SK-N-SH treated with all-trans-retinoic acid at 6 μM for 48 hours (cell line): ENCODE data around the gene PGM2.

ENCODE experiments used
- TCF4 ChIP-seq: fragments of 250-450 bp; sonication (Bioruptor Pico); IDR thresholded peaks from 2 replicates; pipeline ENCODE4 v1.8.0; 2021; ENCODE audit warnings: mild to moderate bottlenecking, moderate library complexity, borderline replicate concordance
- ZFP3 ChIP-seq: fragments of 250-450 bp; sonication (Bioruptor Pico); IDR thresholded peaks from 2 replicates; pipeline ENCODE4 v1.5.0; 2020; ENCODE audit warnings: mild to moderate bottlenecking, moderate library complexity
- ZFP30 ChIP-seq: fragments of 450-650 bp; formaldehyde crosslinking; IDR thresholded peaks from 2 replicates; pipeline ENCODE4 v1.5.0; 2022; ENCODE audit warnings: mild to moderate bottlenecking, moderate library complexity
- ZNF565 ChIP-seq: fragments of 450-650 bp; formaldehyde crosslinking; conservative IDR thresholded peaks from 2 replicates; pipeline ENCODE4 v1.5.0; 2020; ENCODE audit warnings: low read depth, mild to moderate bottlenecking, moderate library complexity
- TF ChIP-seq, protein P1 (sequence below): fragments of 250-450 bp; sonication (Bioruptor Pico); IDR thresholded peaks from 2 replicates; pipeline ENCODE4 v1.8.0; 2020; ENCODE audit warnings: mild to moderate bottlenecking, moderate library complexity, borderline replicate concordance

DNA sequence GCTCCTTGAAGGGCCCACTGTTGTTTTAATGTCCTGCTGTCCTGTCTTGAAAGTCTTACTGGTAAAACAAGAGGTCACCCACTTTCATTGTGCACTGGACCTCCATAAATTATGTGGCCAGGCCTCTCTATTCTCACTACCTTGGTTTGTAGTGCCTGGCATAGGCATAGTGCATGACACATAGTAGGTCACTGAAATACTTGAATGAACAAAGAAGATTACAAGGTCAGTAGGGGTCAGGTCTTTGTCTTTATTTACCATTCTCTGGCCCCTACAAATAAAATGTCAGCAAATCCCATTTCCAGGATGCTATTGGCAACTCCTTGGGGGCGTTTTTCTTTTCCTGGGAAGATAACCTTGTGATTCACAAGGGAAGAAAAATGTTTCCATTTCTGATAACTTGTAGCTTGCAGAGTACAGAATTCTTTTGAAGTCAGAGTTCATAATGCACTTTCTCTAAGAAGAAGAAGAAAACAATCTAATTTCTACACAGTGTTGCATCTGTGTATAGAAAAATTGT, 1.4 kb downstream of the PGM2 start:
- no peak for TF ChIP-seq ZNF565 (CRISPR knock-in tag)
- TF ChIP-seq, protein P1, sequence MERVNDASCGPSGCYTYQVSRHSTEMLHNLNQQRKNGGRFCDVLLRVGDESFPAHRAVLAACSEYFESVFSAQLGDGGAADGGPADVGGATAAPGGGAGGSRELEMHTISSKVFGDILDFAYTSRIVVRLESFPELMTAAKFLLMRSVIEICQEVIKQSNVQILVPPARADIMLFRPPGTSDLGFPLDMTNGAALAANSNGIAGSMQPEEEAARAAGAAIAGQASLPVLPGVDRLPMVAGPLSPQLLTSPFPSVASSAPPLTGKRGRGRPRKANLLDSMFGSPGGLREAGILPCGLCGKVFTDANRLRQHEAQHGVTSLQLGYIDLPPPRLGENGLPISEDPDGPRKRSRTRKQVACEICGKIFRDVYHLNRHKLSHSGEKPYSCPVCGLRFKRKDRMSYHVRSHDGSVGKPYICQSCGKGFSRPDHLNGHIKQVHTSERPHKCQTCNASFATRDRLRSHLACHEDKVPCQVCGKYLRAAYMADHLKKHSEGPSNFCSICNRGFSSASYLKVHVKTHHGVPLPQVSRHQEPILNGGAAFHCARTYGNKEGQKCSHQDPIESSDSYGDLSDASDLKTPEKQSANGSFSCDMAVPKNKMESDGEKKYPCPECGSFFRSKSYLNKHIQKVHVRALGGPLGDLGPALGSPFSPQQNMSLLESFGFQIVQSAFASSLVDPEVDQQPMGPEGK (CRISPR knock-in tag): no peak
- no peak for TF ChIP-seq ZFP3
- no peak for TF ChIP-seq TCF4 (CRISPR knock-in tag)
- TF ChIP-seq ZFP30 (CRISPR knock-in tag): no peak
